HL-60/S4 treated with phorbol 12-myristate 13-acetate at 8.2 ng/mL for 4 days and 3 days (cell line): ENCODE measurements around the gene MYO19.

Source experiments
- in situ Hi-C: fragments of 300-500 bp; cut with MboI; formaldehyde crosslinking; loops from 2 replicates; pipeline ENCODE4 v1.15.0; 2022; ENCODE audit warnings: low sequenced_read_pairs

The MYO19 gene, protein sequence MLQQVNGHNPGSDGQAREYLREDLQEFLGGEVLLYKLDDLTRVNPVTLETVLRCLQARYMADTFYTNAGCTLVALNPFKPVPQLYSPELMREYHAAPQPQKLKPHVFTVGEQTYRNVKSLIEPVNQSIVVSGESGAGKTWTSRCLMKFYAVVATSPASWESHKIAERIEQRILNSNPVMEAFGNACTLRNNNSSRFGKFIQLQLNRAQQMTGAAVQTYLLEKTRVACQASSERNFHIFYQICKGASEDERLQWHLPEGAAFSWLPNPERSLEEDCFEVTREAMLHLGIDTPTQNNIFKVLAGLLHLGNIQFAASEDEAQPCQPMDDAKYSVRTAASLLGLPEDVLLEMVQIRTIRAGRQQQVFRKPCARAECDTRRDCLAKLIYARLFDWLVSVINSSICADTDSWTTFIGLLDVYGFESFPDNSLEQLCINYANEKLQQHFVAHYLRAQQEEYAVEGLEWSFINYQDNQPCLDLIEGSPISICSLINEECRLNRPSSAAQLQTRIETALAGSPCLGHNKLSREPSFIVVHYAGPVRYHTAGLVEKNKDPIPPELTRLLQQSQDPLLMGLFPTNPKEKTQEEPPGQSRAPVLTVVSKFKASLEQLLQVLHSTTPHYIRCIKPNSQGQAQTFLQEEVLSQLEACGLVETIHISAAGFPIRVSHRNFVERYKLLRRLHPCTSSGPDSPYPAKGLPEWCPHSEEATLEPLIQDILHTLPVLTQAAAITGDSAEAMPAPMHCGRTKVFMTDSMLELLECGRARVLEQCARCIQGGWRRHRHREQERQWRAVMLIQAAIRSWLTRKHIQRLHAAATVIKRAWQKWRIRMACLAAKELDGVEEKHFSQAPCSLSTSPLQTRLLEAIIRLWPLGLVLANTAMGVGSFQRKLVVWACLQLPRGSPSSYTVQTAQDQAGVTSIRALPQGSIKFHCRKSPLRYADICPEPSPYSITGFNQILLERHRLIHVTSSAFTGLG

GRCh38 chr17:36534840-36535668, at the start of gene MYO19, which contains the start of gene PIGW:
MYO19 (minus strand) TSS chr17:36534868; CDS start chr17:36532538, 2,330 bp downstream.
PIGW (plus strand) TSS chr17:36534987; CDS start chr17:36537102, 2,115 bp downstream.
- in situ Hi-C loops = no loop called here

DNA sequence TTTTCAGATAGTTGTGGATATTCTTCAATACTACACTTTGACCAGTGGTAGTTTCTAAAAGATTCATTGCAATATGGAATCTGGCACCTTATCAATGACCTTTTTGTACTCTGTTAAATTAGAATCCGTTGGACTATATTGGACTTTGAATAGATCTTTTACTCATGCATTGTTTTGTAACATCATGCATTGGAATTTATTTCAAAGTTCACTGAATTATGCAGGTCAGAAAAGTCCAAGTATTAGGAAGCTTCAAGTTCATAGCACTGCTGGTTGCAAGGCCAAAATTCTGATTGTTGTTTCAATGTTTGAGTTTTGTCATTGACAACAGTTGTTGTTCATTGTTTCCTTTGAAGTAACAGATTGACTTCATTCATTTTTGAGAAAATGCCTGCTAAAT, 49.1 kb upstream of the MYO19 start:
- in situ Hi-C loops = no loop called here

DNA sequence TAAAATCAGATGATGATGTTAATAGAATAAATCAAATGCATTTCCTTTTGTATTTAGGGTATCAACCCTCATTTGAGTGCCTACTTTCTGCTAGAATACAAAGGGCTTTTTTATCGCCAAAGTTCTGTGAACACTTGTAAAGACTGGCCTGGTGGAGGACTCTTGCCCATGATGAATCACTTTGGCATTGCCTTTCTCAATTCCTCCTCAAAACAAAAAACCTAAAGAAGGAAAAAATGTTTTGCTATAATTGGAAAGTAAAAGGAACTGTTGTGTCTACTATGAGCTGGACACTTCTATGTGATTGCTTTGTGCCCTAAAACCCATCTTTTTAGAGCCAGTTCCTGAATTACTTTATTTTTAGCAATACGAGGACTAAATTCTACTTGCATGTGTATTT, 44.0 kb upstream of the MYO19 start:
- in situ Hi-C loops = no loop called here

GRCh38 chr17:36576793-36577192, 42.1 kb upstream of the MYO19 start:
- in situ Hi-C loops = no loop called here

DNA sequence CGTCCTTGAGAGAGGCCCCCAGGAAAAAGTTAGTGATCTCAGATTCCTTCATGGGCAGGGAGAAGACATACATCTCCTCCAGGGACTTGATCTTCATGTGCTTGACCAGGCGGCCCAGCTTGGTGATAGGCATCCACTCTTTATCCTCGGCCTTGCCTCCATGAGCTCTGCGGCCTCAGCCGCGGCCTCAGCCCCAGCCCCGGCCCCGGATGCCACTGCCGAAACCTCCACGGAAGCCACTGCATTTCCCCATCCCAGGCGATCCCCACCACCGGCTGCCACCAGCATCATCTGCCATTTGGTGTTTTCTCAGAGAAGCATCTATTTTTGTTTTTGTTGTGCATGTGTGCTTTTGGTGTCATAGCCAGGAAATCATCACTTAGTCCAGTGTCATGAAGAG, 40.4 kb upstream of the MYO19 start:
- in situ Hi-C loops = no loop called here

DNA sequence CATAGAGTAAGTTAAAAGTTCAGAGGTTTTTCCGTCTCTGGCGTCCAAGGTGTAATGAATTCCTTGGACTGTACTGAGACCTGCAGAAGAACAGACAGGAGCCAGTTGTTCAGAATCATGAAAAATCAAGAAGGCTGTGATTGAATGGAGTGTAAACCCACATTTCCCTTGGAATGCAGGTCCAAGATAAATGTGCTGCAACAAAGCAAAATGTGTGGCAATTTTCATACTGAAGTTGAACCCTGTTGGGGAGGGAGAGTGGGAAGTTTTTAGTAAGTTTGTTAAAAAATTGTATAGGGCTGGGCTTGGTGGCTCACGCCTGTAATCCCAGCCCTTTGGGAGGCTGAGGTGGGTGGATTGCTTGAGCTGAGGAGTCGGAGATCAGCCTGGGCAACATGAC, 31.4 kb upstream of the MYO19 start:
- in situ Hi-C loops = no loop called here

DNA sequence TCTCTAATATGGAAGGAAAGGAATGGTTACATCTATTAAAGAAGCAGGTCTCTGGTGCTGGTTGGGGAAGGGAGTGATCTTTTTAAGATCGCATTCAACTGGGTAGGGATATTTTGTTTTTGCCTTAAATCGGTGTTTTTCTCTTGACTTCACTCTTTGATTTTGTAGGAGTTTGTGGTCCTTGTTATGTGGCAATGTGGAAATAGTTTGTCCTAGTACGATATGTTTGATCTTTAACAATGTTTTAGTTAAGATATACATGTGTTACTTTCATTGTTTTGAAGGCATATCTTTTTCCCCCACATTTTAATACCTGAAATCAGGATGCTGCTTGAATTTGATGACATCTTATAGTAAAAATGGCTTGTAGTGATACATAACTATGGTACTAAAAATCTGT, 18.8 kb upstream of the MYO19 start:
- in situ Hi-C loops = no loop called here

DNA sequence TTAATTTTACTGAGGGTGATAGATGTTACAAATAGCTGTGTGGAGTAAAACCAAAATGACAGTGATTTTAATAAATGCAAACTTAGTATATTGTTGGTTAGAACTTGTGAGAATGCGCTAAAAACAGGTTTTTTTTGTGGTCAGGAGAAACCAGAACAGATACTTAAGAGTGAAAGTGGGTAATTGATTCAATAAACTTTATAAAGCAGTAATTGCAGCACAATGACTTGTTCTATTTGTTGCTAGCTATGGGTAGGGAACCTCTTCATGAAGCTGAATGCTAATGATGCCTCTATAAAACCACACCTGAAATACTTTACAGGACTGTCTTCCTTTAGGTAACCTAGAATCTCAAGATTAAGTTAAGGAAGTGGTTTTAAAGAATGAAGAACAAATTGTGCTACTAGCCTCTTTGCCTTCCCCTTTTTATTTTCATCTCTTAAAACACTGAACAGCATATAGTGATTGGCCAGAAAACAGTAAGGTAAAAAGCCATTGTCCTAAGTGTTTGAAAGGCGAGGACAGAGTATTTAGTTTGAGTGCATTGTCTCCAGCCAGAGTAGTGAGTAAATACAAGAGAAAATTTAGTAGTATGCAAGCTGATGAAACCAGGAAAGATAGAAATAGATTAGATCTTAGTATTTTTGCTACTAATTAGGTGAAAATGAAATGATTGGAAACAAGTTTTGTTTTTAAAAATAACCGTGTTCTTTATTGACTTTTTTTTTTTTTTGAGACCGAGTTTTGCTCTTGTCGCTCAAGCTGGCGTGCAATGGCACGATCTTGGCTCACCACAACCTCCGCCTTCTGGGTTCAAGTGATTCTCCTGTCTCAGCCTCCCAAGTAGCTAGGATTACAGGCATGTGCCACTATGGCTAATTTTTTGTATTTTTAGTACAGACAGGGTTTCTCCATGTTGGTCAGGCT, 16.1 kb upstream of the MYO19 start:
- in situ Hi-C loops = no loop called here

- in situ Hi-C loops = no loop called here
These were observed 13.1 kb upstream of the MYO19 start for GRCh38 chr17:36547776-36548175.

DNA sequence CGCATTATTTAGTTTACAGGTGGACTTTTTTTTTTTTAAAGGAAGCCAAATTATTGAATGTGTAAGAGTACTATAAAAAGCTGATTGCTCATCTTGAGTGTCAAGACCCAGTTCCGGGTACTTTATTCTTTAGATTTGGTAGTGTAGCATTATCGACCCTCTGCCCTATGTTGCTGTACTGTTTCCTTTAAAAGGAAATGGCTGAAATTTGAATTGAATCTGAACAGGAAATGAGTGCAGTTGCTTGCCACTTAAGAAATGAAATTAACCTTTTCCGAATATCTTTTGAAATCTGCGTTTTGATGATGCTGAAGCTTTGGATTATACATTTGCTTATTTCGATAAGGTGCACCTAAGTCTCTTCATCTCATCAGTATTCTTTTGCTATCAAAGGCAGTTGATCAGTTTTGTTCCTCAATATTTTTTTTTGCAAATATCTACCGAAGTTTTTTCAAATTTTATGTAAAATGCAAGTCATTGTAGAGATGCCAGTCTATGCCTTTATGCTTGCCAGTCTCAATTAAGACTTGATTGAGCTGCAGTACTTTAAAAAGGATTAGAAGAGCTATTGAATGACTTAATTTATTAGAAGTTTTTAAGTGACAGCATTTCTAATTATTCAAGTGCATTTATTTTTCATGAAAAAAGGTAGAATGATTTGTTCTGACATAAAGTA, 11.9 kb upstream of the MYO19 start:
- in situ Hi-C loops = no loop called here

- in situ Hi-C loops = no loop called here
These were observed 11.1 kb upstream of the MYO19 start for GRCh38 chr17:36545465-36546417.

GRCh38 chr17:36545077-36545464, 10.4 kb upstream of the MYO19 start:
- in situ Hi-C loops = no loop called here

GRCh38 chr17:36544307-36545076, 9.8 kb upstream of the MYO19 start, which contains the start of gene GGNBP2:
GGNBP2 (plus strand) TSS chr17:36544919; CDS start chr17:36545725, 806 bp downstream.
- in situ Hi-C loops = no loop called here

DNA sequence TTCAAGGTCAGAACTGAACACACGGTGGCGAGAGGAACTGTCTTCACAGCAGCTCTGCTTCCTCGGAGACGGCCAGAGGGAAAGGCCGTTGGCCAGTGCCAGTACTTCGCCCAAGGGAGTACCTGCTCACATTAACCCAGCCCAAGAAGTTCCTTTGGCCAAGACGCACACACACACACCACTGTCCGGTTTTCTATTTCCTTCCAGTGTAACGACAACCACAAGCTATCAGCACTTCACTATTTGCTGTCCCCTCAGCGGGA, 9.3 kb upstream of the MYO19 start:
- in situ Hi-C loops = no loop called here

- in situ Hi-C loops = no loop called here
These were observed 8.1 kb upstream of the MYO19 start for GRCh38 chr17:36542755-36543154.

DNA sequence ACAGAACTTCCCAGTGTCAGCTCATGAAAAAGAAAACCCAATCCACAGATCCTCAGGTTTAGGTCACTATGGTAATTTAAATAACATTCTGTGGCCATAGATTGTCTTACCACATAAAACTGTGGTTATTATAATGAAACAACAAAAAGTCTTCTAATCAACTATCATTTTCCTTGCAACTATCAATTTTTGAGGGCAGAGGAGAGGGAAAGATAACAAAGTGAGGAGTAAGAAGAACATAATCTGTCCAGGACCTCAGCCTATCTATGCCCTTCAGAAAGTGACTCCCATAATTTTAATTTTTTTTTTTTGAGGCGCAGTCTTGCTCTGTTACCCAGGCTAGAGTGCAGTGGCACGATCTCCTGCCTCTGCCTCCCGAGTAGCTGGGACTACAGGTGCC, 6.0 kb upstream of the MYO19 start:
- in situ Hi-C loops = no loop called here

- in situ Hi-C loops = no loop called here
These were observed 1.0 kb upstream of the MYO19 start for GRCh38 chr17:36535669-36536081.
